Measurements from ENCODE around the gene STPG3.

DNA sequence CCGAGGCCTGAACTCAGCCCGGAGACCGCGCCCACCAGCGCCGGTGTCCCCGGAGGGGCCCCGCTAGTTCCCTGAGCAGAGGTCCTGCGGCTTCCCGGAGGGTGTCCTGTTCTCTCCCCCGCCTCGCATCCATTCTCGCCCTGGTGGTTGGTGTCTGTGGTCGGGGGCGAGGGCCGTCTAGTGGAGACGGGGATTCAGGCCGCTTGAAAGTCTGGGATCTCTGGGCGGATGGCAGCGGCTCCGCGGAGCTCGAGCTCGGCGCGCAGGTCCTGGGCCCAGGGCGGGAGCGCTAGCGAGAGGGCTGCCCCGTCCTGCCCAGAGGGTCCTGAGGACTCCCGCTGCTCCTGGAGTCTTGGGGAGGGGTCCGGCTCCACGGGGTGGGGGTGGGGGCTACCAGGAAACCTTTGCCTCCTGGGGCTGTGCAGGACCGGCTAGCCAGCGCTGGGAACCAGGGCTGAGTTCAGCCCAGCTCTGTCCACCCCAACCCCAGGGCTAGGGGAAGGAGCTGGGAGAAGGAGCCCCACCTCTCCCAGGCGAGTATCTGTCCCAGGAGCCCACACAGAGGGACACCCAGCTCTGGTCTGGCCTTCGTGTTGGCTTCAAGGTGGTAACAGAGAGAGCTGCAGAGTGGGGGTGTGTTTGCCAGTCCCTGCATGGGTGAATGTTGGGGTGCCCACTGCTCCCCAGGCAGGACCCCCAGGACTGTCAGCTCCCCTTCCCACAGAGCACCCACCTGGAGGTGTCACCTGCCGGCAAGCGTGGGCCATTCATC lies 30.4 kb downstream of the STPG3 start:
- TF ChIP-seq, protein P1, sequence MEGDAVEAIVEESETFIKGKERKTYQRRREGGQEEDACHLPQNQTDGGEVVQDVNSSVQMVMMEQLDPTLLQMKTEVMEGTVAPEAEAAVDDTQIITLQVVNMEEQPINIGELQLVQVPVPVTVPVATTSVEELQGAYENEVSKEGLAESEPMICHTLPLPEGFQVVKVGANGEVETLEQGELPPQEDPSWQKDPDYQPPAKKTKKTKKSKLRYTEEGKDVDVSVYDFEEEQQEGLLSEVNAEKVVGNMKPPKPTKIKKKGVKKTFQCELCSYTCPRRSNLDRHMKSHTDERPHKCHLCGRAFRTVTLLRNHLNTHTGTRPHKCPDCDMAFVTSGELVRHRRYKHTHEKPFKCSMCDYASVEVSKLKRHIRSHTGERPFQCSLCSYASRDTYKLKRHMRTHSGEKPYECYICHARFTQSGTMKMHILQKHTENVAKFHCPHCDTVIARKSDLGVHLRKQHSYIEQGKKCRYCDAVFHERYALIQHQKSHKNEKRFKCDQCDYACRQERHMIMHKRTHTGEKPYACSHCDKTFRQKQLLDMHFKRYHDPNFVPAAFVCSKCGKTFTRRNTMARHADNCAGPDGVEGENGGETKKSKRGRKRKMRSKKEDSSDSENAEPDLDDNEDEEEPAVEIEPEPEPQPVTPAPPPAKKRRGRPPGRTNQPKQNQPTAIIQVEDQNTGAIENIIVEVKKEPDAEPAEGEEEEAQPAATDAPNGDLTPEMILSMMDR (IDR thresholded peaks at IDR 0.05) = no peak
- TF ChIP-seq POLR2AphosphoS5 (IDR thresholded peaks at IDR 0.05; ENCODE audit: insufficient read depth in 1 of 2, low read depth in 1 of 2) = no peak

All from vagina (tissue), 2 donors.